IgD-negative memory B cell (primary cell): ENCODE measurements around the gene CDKN2A. TPM values are rescaled to one million over a fixed set of nuclear protein-coding genes. Genes with fewer than 3 reads are reported as not detected.

Source experiments
- polyA plus RNA-seq: library from polyadenylated mRNA; unstranded; fragments of 300-500 nt; fragmentation: Illumina TruSeq; gene quantifications from one replicate; pipeline ENCODE4 v1.2.3, GENCODE V29; 2021

Gene CDKN2A
- polyA plus RNA-seq, 1 donor from 2014 or later = 13.9 TPM

Other genes with a start within 250 kb of the CDKN2A start
- 19.3 TPM for gene MTAP, start 191.8 kb downstream of the CDKN2A start, polyA plus RNA-seq
- gene CDKN2B-AS1, start 399 bp upstream of the CDKN2A start, polyA plus RNA-seq = not detected
- gene CDKN2B, start 14.9 kb upstream of the CDKN2A start, polyA plus RNA-seq = 0.23 TPM